GM19455 (cell line): ENCODE data around the gene ST6GALNAC6.
"Not testable (repeated sequence)": the region's sequence is repeated elsewhere in the genome, so short reads cannot be mapped to it uniquely, and the experiment has no call there.

Experiments used
- ATAC-seq: cut with Tn5 transposase; IDR thresholded peaks from one replicate; pipeline ENCODE4 v1.9.1; 2021; ENCODE audit not compliant: unreplicated experiment

Gene ST6GALNAC6

GRCh38 chr9:127858041-127858512 lies 41.3 kb downstream of the ST6GALNAC6 start:
- ATAC-seq, result no peak

- ATAC-seq, result no peak
These were observed 42.1 kb downstream of the ST6GALNAC6 start for GRCh38 chr9:127857278-127857677.

- ATAC-seq, result no peak
These were observed 42.7 kb downstream of the ST6GALNAC6 start for GRCh38 chr9:127856729-127857116.

GRCh38 chr9:127856094-127856728 lies 43.2 kb downstream of the ST6GALNAC6 start:
- ATAC-seq, result no peak

- no peak for ATAC-seq
These were observed 43.9 kb downstream of the ST6GALNAC6 start for GRCh38 chr9:127855522-127855921.

- ATAC-seq, result no peak
These were observed 44.4 kb downstream of the ST6GALNAC6 start for GRCh38 chr9:127854960-127855359.

- no peak for ATAC-seq
These were observed 45.1 kb downstream of the ST6GALNAC6 start, which contains the start of gene ENG for GRCh38 chr9:127854184-127854806. Gene ENG, minus strand, starts transcription at chr9:127854658. Its CDS starts 303 bp downstream, at chr9:127854355.

GRCh38 chr9:127853312-127854183 lies 45.9 kb downstream of the ST6GALNAC6 start:
- no peak for ATAC-seq

GRCh38 chr9:127852829-127853228 lies 46.6 kb downstream of the ST6GALNAC6 start:
- ATAC-seq, result no peak

GRCh38 chr9:127850286-127850830 lies 49.0 kb downstream of the ST6GALNAC6 start:
- ATAC-seq, result no peak

GRCh38 chr9:127848756-127849504 lies 50.5 kb downstream of the ST6GALNAC6 start:
- no peak for ATAC-seq

- ATAC-seq, result no peak
These were observed 51.3 kb downstream of the ST6GALNAC6 start for GRCh38 chr9:127847833-127848755.

- ATAC-seq, result no peak
These were observed 52.3 kb downstream of the ST6GALNAC6 start for GRCh38 chr9:127847178-127847510.

GRCh38 chr9:127846443-127847177 lies 52.8 kb downstream of the ST6GALNAC6 start:
- no peak for ATAC-seq

- not testable (repeated sequence) for ATAC-seq
These were observed 53.8 kb downstream of the ST6GALNAC6 start for GRCh38 chr9:127845619-127846018.

GRCh38 chr9:127844821-127845359 lies 54.5 kb downstream of the ST6GALNAC6 start:
- ATAC-seq, result no peak

- no peak for ATAC-seq
These were observed 58.1 kb downstream of the ST6GALNAC6 start for GRCh38 chr9:127841087-127841835.
